HG02884 (cell line): ENCODE measurements around the gene LRIG1.
A peak's percentile ranks its signal among the peaks of the same experiment; 100 is the strongest.

ENCODE experiments used
- ATAC-seq: cut with Tn5 transposase; IDR thresholded peaks from one replicate; pipeline ENCODE4 v1.9.1; 2021; ENCODE audit warnings: mild to moderate bottlenecking, moderate library complexity; ENCODE audit not compliant: unreplicated experiment

The LRIG1 gene

GRCh38 chr3:66450390-66451022 lies 50.3 kb downstream of the LRIG1 start:
- ATAC-seq = no peak

DNA sequence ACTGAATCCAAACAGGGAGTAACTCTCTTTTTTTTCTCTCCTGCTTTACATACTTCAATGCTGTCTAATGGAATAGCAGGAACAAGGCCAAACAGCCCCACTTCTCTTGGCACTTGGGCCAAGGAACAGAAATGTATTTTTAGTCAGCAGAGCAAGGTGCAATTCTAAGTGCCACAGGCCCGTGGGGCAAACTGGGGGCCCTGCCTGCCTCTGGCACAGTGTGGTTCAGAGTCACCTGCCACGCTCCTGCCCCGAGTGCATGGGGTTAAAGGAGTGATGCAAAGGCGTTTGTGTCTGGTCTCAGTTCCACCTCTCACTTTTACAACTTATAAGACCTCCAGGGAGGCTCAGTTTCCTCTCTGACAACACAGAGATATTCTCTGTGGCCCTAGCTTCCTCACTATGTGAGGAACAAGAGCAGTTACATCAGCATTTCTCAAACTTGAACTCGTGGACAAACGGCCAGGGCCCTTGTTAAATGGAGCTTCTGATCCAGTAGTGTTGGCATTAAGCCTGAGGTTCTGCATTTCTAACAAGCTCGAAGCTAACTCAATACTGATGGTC lies 51.3 kb downstream of the LRIG1 start:
- peak; percentile 61 for ATAC-seq

- no peak for ATAC-seq
Measured at GRCh38 chr3:66444146-66444644, 56.6 kb downstream of the LRIG1 start.

DNA sequence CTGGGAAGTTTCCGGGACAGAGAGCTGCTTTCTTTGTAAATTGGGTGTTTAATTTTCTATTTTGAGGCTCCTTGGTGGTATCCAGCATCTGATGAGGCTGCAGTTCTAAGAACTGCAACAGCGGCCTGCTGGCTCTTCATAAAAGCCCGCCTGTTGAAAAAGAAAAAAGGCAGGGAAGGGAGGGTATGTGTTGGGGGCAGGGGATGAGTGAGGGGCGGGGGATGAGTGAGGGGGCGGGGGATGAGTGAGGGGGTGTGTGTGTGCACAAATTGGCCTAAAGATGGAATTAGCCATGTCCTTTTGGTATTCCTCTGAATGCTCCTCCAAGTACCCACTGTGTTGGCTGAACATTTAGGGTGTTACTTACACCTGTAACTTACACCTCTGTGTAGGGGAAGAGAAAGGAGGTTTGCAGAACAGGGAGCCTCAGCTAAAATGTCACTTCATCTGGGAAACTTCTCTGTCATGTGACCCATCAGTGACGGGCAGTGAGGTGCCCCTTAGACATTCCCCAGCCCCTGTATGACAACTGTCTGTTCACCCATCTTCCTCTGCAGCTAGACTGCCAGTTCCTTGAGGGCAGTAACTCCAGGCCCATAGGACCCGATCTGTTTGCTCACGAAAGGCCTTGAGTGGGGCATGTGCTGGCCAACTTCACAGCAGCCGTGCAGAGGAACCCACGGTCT lies 57.6 kb downstream of the LRIG1 start:
- ATAC-seq = no peak

DNA sequence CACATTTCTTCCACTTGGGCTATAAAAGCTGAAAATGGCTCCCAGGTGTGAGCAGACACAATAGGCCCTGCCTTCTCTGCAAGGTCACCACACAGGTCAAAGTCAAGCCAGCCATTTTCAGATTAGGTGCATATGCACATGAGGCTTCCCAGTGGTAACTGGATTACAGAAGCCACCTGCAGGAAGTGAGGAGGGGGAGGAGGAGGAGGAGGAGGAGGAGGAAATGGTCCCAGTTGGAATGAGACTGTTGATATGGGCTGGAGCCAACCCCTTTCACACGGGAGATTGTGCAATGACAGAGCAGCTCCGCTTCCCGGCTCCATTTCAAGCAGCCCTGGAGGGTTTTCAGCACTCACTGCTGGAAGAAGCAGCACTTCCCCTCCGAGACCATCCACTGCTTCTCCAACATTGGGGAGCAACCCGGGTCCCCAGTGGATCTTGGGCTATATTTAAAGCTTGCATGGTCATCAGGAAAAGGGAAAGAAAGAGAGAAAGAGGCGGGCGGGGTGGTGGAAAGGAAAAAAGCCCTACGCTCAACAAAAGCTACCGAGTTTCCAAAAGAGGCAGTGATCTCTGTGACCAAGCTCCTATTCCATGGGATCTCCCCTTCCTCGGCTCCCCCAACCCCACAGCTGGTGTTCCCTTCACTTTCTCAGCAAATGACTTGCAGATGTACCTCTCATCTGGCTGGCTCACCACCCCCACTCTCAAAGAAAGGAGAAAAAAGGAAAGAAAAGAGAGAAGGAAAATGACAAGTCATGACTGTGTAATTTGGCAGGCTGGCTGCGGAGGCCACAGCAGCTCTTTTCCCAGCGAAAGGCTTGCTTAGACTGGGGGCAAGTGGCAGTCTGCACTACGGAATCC lies 58.3 kb downstream of the LRIG1 start:
- no peak for ATAC-seq

GRCh38 chr3:66441692-66442091 lies 59.1 kb downstream of the LRIG1 start:
- no peak for ATAC-seq

- no peak for ATAC-seq
Measured at GRCh38 chr3:66441129-66441528, 59.7 kb downstream of the LRIG1 start.

DNA sequence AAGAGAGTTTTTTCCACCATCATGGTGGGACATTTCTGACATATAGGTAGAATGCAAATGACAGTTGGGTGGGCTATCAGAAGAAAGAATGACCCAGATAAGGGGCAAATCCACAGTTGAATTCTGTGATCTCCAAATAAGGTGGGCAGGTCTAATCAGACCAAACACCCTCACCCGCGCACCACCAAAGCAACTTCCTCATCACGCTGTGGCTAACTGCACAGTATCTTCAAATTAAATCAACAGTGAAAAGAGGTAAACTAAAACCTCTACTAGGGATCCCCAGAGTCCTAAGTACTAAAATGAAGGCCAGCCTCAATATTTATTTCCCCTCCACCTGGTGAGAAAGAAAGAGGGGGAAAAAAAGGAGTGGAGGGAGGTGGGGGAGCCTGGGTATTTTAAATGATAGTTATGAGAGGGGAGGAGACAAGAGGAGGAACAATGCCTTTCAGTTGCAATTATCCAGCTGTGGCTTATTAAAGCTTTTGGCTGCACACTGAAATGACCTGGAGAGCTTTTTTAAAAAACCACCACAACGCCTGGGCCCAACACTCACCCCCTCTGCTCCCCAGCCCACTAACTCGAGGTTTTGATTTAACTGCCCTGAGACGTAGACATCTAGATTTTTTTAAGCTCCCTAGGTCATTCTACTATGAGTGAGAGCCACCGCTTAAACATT lies 61.0 kb downstream of the LRIG1 start:
- peak; percentile 56 for ATAC-seq

DNA sequence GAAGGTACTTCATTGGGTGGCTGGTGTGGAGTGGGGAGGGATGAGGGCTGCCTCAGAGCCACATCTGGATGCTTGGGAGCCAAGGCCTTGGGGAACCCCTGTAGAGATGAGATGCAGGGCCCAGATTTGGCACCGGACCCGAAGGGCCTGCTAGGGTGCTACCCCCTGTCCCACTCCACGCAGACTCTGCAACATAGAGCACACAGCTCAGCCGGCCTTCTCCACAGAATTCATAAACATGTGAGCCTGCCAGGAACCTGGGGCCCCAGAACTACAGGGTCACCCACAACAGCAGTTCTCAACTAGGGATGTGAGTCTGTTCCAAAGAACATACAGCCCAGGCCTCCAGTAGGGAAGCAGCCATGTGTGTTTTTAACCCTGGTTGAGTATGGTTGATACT lies 62.8 kb downstream of the LRIG1 start:
- no peak for ATAC-seq

DNA sequence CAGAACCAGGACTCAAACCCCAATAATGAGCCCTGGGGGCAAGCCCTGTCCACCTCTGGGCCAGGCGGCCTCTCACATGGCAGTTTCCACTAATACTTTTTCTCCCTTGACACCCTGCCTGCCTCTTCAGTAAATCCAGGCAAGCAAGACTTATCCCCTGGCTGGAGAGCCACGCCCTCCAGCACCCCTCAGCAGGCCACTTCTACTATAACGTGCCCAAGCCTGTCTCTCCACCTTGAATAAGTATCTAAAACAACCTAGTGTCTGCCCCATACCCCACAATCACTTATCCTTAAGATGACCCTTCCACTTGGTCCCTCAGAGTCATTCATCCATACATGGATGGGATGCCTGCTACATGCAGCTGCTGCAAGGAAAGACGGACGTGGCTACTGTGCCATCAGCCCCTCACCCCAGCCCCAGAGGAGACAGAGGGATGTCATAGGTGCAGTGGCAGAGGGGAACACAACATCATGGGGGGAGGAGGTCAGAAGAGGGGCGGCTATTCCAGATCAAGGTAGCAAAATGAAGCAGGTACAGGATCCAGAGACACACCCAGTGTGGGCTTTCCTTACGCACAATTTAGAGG lies 63.4 kb downstream of the LRIG1 start:
- no peak for ATAC-seq

DNA sequence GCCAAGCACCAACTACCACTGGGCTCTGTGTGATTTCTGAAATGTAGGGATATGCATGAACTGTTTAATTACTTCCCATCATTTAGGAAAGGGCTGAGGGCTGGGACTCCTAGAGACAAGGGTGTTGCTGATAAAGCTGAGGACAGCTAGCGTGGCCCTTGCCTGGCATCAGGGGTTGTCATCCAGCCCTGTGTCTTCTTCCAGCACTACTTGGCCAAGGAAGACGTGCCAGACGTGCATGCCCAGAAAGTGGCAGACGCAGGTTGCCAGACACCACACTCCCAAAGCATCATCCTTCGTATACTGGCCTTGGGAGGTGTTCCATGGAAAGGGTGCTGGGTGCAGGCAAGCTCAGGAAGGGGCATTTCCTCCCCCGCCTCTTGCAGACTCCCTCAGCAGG lies 64.8 kb downstream of the LRIG1 start:
- no peak for ATAC-seq

GRCh38 chr3:66434726-66435125 lies 66.1 kb downstream of the LRIG1 start:
- no peak for ATAC-seq

- ATAC-seq = no peak
Measured at GRCh38 chr3:66433522-66433782, 67.4 kb downstream of the LRIG1 start.

- ATAC-seq = no peak
Measured at GRCh38 chr3:66432767-66433521, 67.9 kb downstream of the LRIG1 start.

DNA sequence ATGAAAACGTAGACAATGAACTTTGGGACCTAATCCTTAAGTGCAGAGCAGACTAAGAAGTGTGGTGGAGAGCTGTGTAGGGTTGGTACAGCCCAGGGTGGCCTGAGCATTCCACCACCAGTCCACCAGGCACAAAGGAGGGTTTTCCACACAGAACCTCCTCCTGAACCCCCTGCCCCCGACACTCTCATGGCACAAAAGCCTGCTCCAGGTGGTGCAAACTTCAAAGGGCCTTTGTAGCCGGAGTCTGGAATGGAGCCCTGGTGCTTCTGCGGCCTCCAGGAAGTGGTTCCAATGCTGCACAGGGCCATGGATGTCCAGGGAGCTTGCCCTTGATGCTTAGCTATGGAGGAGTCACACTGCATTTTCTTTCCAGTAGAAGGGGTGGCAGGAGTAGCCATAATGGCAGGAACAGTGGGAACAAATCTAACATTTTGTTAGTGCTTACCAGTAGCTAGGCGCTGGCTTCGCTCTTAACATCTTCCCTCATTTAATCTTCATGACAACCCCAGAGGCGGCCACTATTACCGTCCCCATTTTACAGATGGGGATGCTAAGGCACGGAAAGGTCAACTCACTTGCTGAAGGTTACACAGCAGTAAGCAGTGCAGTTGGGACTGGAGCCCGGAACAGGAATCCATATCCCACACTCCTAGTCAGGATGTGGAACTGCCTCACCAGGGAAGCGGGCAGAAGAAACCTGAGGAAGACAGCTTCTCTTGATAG lies 68.6 kb downstream of the LRIG1 start:
- no peak for ATAC-seq

- ATAC-seq = no peak
Measured at GRCh38 chr3:66431494-66431893, 69.3 kb downstream of the LRIG1 start.

GRCh38 chr3:66430876-66431275 lies 69.9 kb downstream of the LRIG1 start:
- ATAC-seq = no peak

- no peak for ATAC-seq
Measured at GRCh38 chr3:66428733-66429132, 72.1 kb downstream of the LRIG1 start.

- ATAC-seq = no peak
Measured at GRCh38 chr3:66427951-66428474, 72.8 kb downstream of the LRIG1 start.
